GM21529 (cell line): ENCODE results near the gene SORCS3.
"Not testable (repeated sequence)": the region's sequence is repeated elsewhere in the genome, so short reads cannot be mapped to it uniquely, and the experiment has no call there.

Source experiments
- ATAC-seq: cut with Tn5 transposase; IDR thresholded peaks from one replicate; pipeline ENCODE4 v1.9.1; 2021; ENCODE audit not compliant: unreplicated experiment

Gene SORCS3

GRCh38 chr10:104689547-104689946 lies 48.5 kb downstream of the SORCS3 start:
- no peak for ATAC-seq

GRCh38 chr10:104690101-104690500 lies 49.0 kb downstream of the SORCS3 start:
- ATAC-seq = no peak

GRCh38 chr10:104690959-104691358 lies 49.9 kb downstream of the SORCS3 start:
- no peak for ATAC-seq

- no peak for ATAC-seq
Measured at GRCh38 chr10:104694074-104694473, 53.0 kb downstream of the SORCS3 start.

GRCh38 chr10:104703262-104703661 lies 62.2 kb downstream of the SORCS3 start:
- ATAC-seq = not testable (repeated sequence)

- ATAC-seq = no peak
Measured at GRCh38 chr10:104706886-104707285, 65.8 kb downstream of the SORCS3 start.

GRCh38 chr10:104707602-104708459 lies 66.7 kb downstream of the SORCS3 start:
- ATAC-seq = no peak

- no peak for ATAC-seq
Measured at GRCh38 chr10:104711302-104711721, 70.2 kb downstream of the SORCS3 start.

- ATAC-seq = not testable (repeated sequence)
Measured at GRCh38 chr10:104730593-104730992, 89.5 kb downstream of the SORCS3 start.

- no peak for ATAC-seq
Measured at GRCh38 chr10:104731192-104731591, 90.1 kb downstream of the SORCS3 start.

GRCh38 chr10:104732222-104732621 lies 91.1 kb downstream of the SORCS3 start:
- no peak for ATAC-seq

GRCh38 chr10:104734433-104734832 lies 93.3 kb downstream of the SORCS3 start:
- ATAC-seq = no peak

GRCh38 chr10:104735036-104735756 lies 94.1 kb downstream of the SORCS3 start:
- no peak for ATAC-seq

GRCh38 chr10:104735757-104736391 lies 94.8 kb downstream of the SORCS3 start:
- ATAC-seq = no peak

GRCh38 chr10:104741127-104741526 lies 100.0 kb downstream of the SORCS3 start:
- no peak for ATAC-seq

- ATAC-seq = no peak
Measured at GRCh38 chr10:104744052-104744451, 103.0 kb downstream of the SORCS3 start.

- no peak for ATAC-seq
Measured at GRCh38 chr10:104750291-104750690, 109.2 kb downstream of the SORCS3 start.

- ATAC-seq = no peak
Measured at GRCh38 chr10:104762793-104763192, 121.7 kb downstream of the SORCS3 start.

GRCh38 chr10:104766341-104766740 lies 125.3 kb downstream of the SORCS3 start:
- ATAC-seq = peak; percentile 48

- no peak for ATAC-seq
Measured at GRCh38 chr10:104767282-104767681, 126.2 kb downstream of the SORCS3 start.

GRCh38 chr10:104767745-104768144 lies 126.7 kb downstream of the SORCS3 start:
- no peak for ATAC-seq

- no peak for ATAC-seq
Measured at GRCh38 chr10:104773105-104773504, 132.0 kb downstream of the SORCS3 start.
